Right cardiac atrium (tissue), 5 donors: ENCODE results near the gene SLC16A5. TPM values are rescaled to one million over a fixed set of nuclear protein-coding genes. Genes with fewer than 3 reads are reported as not detected.
"Not testable (repeated sequence)": the region's sequence is repeated elsewhere in the genome, so short reads cannot be mapped to it uniquely, and the experiment has no call there.

ENCODE experiments used
- ATAC-seq, 2 donors: fragments of 200-7000 bp; cut with Tn5 transposase; one replicate each; pipeline versions ENCODE4 v1.8.0 to v1.9.1; 2020; ENCODE audit warnings: moderate library complexity in 2 of 2, mild to moderate bottlenecking in 1 of 2
- DNase-seq, 3 donors: peaks; one replicate each; pipeline ENCODE4 v3.0.0-alpha.2; 2020
- H3K27ac ChIP-seq: one replicate; pipeline ENCODE4 v1.5.1; 2013; ENCODE audit warnings: mild to moderate bottlenecking, low read length, control low read depth, moderate library complexity
- H3K27me3 ChIP-seq: one replicate; pipeline ENCODE4 v1.6.1; 2013; ENCODE audit not compliant: control insufficient read depth, insufficient read depth
- H3K4me1 ChIP-seq: one replicate; pipeline ENCODE4 v1.6.1; 2013; ENCODE audit warnings: low read length; ENCODE audit not compliant: control insufficient read depth, insufficient read depth
- H3K4me3 ChIP-seq: one replicate; pipeline ENCODE4 v1.5.1; 2013; ENCODE audit warnings: low read length, control low read depth
- H3K9me3 ChIP-seq: one replicate; pipeline ENCODE4 v1.6.1; 2013; ENCODE audit warnings: low read length; ENCODE audit not compliant: control insufficient read depth
- WGBS: extraction: QIAGEN DNeasy Blood & Tissue Kit; methylation state at CpG from one replicate; pipeline ENCODE4 v1.1.7; 2013; 5-methylcytosine and 5-hydroxymethylcytosine counted together
- intact Hi-C, 4 donors: fragments of 100-400 bp; cut with DNase I; formaldehyde crosslinking; loops; one replicate each; pipeline versions ENCODE4 v1.11.0 to v1.14.0; 2022 to 2023
- long read RNA-seq, 4 donors: library from polyadenylated mRNA; unstranded; transcript quantifications; one replicate each; pipeline ENCODE4 v2.0.0, GENCODE V29; 2020 to 2021
- polyA plus RNA-seq: library from polyadenylated mRNA; stranded (reverse); fragments of 200-250 nt; gene quantifications from one replicate; pipeline ENCODE4 v1.2.3, GENCODE V29; 2013
- total RNA-seq, 4 donors: library from RNA; stranded (reverse); fragmentation: NEBNext Ultra II Directional; extraction: Animal tissue kit (Norgen Biotek cat#: 25700); gene quantifications; one replicate each; pipeline ENCODE4 v1.2.1, GENCODE V29; 2021
- donor health status: healthy with polysubstance abuse.
- donor health status: DM: no; HTN: yes; CAD: no.
- donor health status: DM: no; HTN: no; CAD: no.
- donor health status: DM: no; HTN: yes; CAD: no; lungs with severe emphysema.
- donor health status: DM: yes; HTN: yes; CAD: no.

Gene SLC16A5
- total RNA-seq, result 10 to 100 TPM; 12.7 to 21.6 (median 18.5) TPM
- polyA plus RNA-seq, result 12.7 TPM
- long read RNA-seq, donor 1, transcript SLC16A5-201 (7 exons, 1,934 nt), result major isoform, 14 of 31 reads
- long read RNA-seq, donor 1, partial matches to known transcripts, result 4 of 31 reads
- long read RNA-seq, donor 1, other reads (novel, unspliced or antisense), result 9 of 31 reads
- long read RNA-seq, donor 2, partial matches to known transcripts, result 4 of 14 reads
- long read RNA-seq, donor 2, other reads (novel, unspliced or antisense), result 6 of 14 reads
- long read RNA-seq, donor 3, transcript SLC16A5-201 (7 exons, 1,934 nt), result major isoform, 20 of 87 reads
- long read RNA-seq, donor 3, partial matches to known transcripts, result 19 of 87 reads
- long read RNA-seq, donor 3, other reads (novel, unspliced or antisense), result 44 of 87 reads
- long read RNA-seq, donor 4, transcript SLC16A5-201 (7 exons, 1,934 nt), result major isoform, 15 of 37 reads
- long read RNA-seq, donor 4, partial matches to known transcripts, result 8 of 37 reads
- long read RNA-seq, donor 4, other reads (novel, unspliced or antisense), result 12 of 37 reads

GRCh38 chr17:75087558-75088453 is at the start of gene SLC16A5:
SLC16A5 (plus strand) TSS chr17:75087954; CDS start chr17:75093637, 5,683 bp downstream.
- intact Hi-C loops, result no loop called here
- Histone ChIP-seq H3K27me3 (no peaks in the 10 kb centered on the region), H3K4me3 (peak within 1 kb of the TSS; percentile 30), H3K27ac (peak within 1 kb of the TSS; percentile 88), H3K4me1 (peaks cover 6% of the 10 kb centered on the region), H3K9me3 (no peaks in the 10 kb centered on the region)
- WGBS, result 3% methylated on average over 69 of the region's 69 CpGs
- DNase-seq (peak; percentile 92 to 97 (median 97)), ATAC-seq (peak; percentile 90 to 94)

GRCh38 chr17:75039238-75039637 is 48.5 kb upstream of the SLC16A5 start:
- no peaks in the 10 kb centered on the region for H3K9me3 ChIP-seq
- intact Hi-C loops, result loop anchor here in 1 of 4 donors (10.0 kb wide), 1 partner anchor 54 kb away; the partner anchor contains the start of gene CDR2L
- no peak overlapping the region for H3K4me3 ChIP-seq
- DNase-seq, result no peak
- no peak overlapping the region for H3K27ac ChIP-seq
- H3K4me1 ChIP-seq, result peaks cover 3% of the 10 kb centered on the region
- WGBS, result 84% methylated on average over 5 of the region's 5 CpGs
- H3K27me3 ChIP-seq, result no peaks in the 10 kb centered on the region
- no peak for ATAC-seq

GRCh38 chr17:75041656-75042280 is 46.0 kb upstream of the SLC16A5 start:
- Histone ChIP-seq H3K27ac (no peak overlapping the region), H3K4me1 (no peaks in the 10 kb centered on the region), H3K9me3 (no peaks in the 10 kb centered on the region), H3K4me3 (no peak overlapping the region), H3K27me3 (no peaks in the 10 kb centered on the region)
- intact Hi-C loops, result no loop called here
- DNase-seq (no peak), ATAC-seq (no peak)
- 75% methylated on average over 12 of the region's 12 CpGs for WGBS

GRCh38 chr17:75043789-75044188 is 44.0 kb upstream of the SLC16A5 start:
- intact Hi-C loops, DNase-seq, ATAC-seq, H3K4me1 ChIP-seq, H3K4me3 ChIP-seq, H3K27me3 ChIP-seq, H3K9me3 ChIP-seq, H3K27ac ChIP-seq: not testable (repeated sequence)
- 64% methylated on average over 5 of the region's 5 CpGs for WGBS

GRCh38 chr17:75044716-75045115 is 43.0 kb upstream of the SLC16A5 start:
- 73% methylated on average over 7 of the region's 7 CpGs for WGBS
- Histone ChIP-seq H3K4me3 (no peak overlapping the region), H3K27ac (peak overlapping the region; percentile 17), H3K27me3 (no peaks in the 10 kb centered on the region), H3K9me3 (no peaks in the 10 kb centered on the region), H3K4me1 (peaks cover 3% of the 10 kb centered on the region)
- no peak for DNase-seq
- intact Hi-C loops, result no loop called here
- ATAC-seq, result no peak

- 13% methylated on average over 25 of the region's 25 CpGs for WGBS
- H3K4me1 ChIP-seq, H3K9me3 ChIP-seq, ATAC-seq, H3K27me3 ChIP-seq, intact Hi-C loops: not testable (repeated sequence)
- Histone ChIP-seq H3K27ac (peak overlapping the region; percentile 87), H3K4me3 (peak overlapping the region; percentile 82)
- DNase-seq, result peak in 1 of 3 donors; percentile 62
Measured at GRCh38 chr17:75045946-75046406, 41.8 kb upstream of the SLC16A5 start.

GRCh38 chr17:75046407-75047289 is 41.1 kb upstream of the SLC16A5 start, which contains the start of the genes ATP5PD and KCTD2:
ATP5PD (minus strand) TSS chr17:75046969; CDS start chr17:75042650, 4,319 bp downstream.
KCTD2 (plus strand) TSS chr17:75047225; CDS start chr17:75047251, 26 bp downstream.
- DNase-seq (peak; percentile 97 to 99 (median 98)), ATAC-seq (peak; percentile 99)
- intact Hi-C loops, result no loop called here
- under 1% methylated on average over 72 of the region's 72 CpGs for WGBS
- Histone ChIP-seq H3K4me1 (peaks cover 3% of the 10 kb centered on the region), H3K4me3 (peak within 1 kb of the TSS; percentile 82), H3K9me3 (no peaks in the 10 kb centered on the region), H3K27ac (peak within 1 kb of the TSS; percentile 87), H3K27me3 (no peaks in the 10 kb centered on the region)

GRCh38 chr17:75047398-75048098 is 40.2 kb upstream of the SLC16A5 start:
- intact Hi-C loops, result no loop called here
- peak; percentile 57 to 84 (median 84) for DNase-seq
- H3K4me1 ChIP-seq, result peaks cover 3% of the 10 kb centered on the region
- H3K9me3 ChIP-seq, result no peaks in the 10 kb centered on the region
- under 1% methylated on average over 38 of the region's 38 CpGs for WGBS
- H3K4me3 ChIP-seq, result peak overlapping the region; percentile 82
- no peaks in the 10 kb centered on the region for H3K27me3 ChIP-seq
- ATAC-seq, result peak; percentile 1 to 4
- H3K27ac ChIP-seq, result peak overlapping the region; percentile 40

GRCh38 chr17:75048249-75048878 is 39.4 kb upstream of the SLC16A5 start:
- WGBS, result 31% methylated on average over 5 of the region's 5 CpGs
- H3K27ac ChIP-seq, result peak overlapping the region; percentile 48
- DNase-seq, result peak in 2 of 3 donors; percentile 38 to 66
- no peaks in the 10 kb centered on the region for H3K27me3 ChIP-seq
- no peaks in the 10 kb centered on the region for H3K9me3 ChIP-seq
- H3K4me3 ChIP-seq, result peak overlapping the region; percentile 82
- H3K4me1 ChIP-seq, result peaks cover 3% of the 10 kb centered on the region
- peak in 1 of 2 donors; percentile 34 for ATAC-seq
- intact Hi-C loops, result no loop called here
